GM21528 (cell line): Measurements from ENCODE around the gene CCNH.

Experiments used
- ATAC-seq: cut with Tn5 transposase; IDR thresholded peaks from one replicate; pipeline ENCODE4 v1.9.1; 2021; ENCODE audit warnings: mild to moderate bottlenecking, moderate library complexity; ENCODE audit not compliant: unreplicated experiment, low FRiP score

Gene CCNH

DNA sequence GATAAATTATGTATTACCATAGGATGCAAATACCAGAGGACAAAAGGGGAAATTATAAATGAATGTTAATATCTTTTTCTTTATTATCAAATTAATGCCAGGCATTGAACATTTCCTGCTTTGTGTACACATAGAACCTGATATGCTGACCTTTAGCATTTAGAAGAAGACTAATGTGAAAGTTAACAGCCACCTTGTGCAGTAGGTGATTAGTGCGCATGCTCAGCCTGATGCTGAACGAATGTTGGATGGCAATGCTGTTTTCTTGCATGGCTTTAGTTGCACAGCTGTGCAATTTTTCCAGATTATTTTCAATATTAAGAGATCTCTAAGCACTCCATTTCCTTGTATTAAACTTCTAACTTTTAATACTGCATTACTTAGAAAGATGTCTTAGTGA is 45.5 kb downstream of the CCNH start:
- no peak for ATAC-seq

DNA sequence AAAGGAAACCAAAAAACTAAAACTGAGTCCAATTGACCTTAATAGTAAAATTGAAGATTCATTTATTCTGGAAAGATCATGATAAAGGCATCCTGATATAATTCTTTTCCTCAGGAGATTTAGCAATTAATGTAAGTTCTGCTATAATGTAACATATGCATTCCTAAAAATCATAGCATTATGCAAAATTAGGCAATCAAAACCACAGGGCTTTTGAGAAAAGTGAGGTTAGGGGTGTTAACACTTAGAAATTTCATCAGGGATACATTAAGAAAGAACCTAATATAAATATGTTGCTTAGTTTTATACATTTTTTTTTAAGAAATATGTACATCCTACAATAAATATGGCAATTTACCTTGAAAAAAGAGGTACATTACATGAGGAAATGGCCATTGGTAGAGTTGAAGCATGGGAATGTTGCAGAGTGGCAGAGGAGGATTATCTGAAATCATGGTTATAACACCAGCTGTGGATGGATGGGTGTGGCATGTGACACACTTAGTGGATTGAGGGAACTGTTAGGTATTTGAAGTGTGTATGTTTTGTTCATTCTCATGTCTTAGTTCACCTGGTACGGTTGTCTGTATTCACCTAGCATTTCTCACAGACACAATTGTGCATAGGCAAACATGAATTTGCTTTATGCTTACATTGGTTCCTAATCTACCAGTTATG is 51.1 kb downstream of the CCNH start:
- ATAC-seq: no peak

DNA sequence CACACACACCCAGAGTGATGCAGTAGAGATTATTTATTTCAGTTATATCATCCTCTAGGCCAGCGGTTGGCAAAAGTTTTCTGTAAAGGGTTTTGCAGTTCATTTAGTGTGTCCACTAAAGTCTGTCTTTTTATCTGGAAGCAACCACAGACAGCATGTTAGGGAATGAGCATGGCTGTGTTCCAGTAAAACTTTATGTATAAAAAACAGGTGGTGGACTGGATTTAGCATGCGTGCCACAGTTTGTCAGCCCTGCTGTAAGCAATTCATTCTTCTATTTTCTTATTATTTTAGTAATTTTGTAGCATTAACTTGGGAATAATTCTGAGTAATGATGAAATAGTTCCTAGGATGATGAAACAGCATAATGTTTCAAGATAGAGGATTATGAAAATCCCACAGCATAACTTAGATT is 51.7 kb downstream of the CCNH start:
- no peak for ATAC-seq

DNA sequence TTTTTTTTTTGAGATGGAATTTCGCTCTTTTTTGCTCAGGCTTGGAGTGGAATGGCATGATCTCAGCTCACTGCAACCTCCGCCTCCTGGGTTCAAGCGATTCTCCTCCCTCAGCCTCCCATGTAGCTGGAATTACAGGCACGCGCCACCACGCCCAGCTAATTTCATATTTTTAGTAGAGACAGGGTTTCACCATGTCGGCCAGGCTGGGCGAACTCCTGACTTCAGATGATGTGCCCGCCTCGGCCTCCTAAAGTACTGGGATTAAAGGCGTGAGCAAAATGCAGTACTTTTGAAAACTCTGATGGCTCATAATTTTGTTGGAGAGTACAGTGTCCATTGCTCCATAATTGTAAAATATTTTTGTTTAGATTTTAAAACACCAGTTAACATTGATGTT is 52.6 kb downstream of the CCNH start:
- ATAC-seq: no peak

DNA sequence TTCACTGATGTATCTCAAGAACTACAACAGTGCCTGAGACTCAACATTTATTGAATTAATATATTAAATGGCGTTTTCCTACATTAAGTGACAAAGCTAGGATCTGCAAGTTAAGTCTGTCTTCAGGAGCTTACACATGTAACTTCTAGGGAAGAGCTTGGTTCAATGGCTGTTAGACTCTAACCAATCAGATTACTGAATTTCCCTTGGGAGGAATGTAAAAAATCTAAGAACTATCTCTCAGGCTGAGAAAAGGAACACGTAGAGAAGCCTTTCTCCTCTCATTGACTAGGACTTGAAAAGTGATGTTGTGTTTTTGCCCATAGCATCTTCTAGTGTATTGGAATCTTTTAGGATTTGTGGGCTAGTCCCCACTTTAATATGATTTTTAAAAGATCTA is 53.6 kb downstream of the CCNH start:
- no peak for ATAC-seq

DNA sequence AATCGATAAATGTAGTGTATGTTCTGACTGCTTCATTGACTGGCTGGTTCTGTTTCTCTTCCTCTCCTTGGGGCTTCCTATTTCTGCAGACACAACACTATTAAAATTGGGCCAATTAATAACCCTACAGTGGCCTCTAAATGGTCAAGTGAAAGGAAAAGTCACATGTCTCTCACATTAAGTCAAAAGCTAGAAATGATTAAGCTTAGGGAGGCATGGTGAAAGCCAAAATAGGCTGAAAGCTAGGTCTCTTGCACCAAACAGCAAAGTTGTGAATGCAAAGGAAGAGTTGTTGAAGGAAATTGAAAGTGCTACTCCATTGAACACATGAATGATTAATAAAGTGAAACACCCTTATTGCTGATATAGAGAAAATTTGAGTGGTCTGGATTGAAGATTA is 58.2 kb downstream of the CCNH start:
- peak; percentile 90 for ATAC-seq

DNA sequence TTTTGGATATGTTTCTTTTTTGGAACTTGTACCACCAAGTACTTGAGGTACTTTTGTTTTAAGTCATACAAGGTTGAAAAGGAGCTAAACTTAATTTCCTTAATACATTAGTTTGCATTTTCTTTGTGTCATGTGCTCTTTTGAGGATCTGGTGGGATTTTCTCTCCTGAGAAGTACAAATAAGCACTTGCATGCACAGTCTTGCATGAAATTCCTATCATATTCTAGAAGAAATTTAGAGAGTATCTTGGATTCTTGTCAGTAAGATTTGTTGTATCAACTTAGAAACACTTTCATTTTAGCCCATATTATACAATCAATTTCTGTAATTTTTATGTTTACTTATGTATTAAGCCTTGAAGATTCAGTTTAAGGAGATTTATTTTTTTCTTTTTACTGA is 64.9 kb downstream of the CCNH start:
- ATAC-seq: no peak

DNA sequence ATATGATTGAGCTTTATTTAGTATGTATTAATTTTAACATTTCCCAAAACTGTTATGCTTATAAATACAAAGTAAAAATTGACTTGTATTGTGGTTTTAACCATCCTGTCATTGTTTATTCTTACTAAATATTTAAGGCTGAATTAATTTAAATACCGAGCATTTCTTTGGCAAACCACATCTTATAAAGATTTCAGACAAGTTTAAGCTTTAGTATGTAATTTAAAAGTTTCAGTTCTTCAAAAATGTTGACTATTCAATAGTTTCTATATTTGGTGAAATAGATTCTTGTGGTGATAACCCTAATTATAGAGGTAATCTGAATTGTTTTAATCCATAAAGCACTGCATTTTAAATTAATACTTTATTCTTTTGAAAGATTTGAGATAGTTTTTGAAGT is 65.5 kb downstream of the CCNH start:
- no peak for ATAC-seq
